NCI-H2029 (cell line): ENCODE measurements around the gene PLAGL1.
"Not testable (repeated sequence)": the region's sequence is repeated elsewhere in the genome, so short reads cannot be mapped to it uniquely, and the experiment has no call there.

Source experiments
- DNase-seq: peaks from one replicate; lab custom pipeline; 2025; lab: John Stamatoyannopoulos, UW

The PLAGL1 gene

DNA sequence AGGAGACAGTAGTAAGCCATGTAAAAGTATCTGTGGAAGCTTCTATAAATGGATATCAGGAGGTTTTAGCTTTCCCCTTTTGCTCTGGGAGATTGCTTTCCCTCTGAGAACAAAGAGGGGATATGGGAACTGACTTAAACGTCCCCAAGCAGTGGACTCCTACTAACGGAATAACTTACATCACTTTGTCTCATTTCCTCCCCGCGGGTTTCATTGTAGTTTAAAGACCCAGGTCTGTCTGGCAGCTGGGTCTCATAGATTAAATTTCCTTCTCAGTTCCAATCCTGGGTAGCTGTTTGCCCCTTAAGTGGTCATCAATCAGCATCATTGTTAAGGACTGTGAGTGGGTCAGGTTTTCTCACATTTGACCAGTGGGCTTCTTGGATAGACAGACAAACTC is 68.7 kb downstream of the PLAGL1 start:
- DNase-seq: no peak

DNA sequence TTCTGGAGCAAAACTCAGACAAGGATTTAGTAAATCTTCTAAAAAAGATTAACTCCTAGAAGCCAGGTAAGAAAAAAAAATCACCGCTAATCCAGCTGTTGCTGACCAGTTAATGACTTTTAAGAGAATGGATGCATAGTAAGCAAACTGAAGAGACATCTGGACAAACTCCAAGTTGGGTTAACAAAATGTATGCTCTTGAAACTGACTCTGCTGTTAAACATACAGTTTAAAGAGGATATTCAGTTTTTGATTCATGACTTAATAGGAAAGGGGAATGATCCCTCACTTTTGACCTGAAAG is 70.4 kb downstream of the PLAGL1 start:
- no peak for DNase-seq

- no peak for DNase-seq
These were observed 71.0 kb downstream of the PLAGL1 start for GRCh38 chr6:143936778-143937667.

DNA sequence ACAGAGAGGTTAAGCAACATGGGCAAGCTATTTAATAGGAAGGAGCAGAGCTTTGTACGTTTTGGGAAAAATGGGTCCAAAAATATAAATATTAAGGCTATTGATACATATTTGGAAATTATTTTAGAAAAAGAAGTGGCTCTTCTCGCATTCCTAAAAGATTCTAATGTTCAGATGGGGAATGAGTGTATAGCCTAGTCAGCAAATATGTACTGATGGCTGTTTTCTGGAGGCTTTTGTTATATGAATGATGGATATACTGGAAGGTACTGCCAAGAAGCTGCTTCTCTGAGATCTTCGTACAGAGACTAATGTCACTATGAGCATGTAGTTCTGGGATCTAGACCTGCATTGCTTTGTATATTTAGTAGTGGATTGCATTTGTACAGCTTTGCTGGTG is 71.7 kb downstream of the PLAGL1 start:
- no peak for DNase-seq

GRCh38 chr6:143934867-143935266 is 73.2 kb downstream of the PLAGL1 start:
- DNase-seq: no peak

DNA sequence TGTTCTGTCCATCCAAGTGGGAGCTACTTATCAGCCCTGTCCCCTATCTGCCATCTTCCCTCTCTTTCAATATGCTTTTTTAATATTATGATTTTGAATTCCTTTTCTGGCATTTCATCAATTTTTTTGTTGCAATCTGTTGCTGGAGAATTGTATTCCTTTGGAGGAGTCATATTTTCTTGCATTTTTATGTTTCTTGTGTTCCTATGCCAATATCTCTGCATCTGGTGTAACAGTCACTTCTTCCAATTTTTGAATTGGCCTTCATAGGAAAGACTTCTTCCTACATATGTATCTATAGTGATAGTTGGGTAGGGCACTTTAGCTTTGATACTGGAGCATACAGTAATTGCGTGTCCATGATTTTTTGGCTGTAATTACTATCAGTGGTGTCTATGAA is 73.7 kb downstream of the PLAGL1 start:
- DNase-seq: no peak

DNA sequence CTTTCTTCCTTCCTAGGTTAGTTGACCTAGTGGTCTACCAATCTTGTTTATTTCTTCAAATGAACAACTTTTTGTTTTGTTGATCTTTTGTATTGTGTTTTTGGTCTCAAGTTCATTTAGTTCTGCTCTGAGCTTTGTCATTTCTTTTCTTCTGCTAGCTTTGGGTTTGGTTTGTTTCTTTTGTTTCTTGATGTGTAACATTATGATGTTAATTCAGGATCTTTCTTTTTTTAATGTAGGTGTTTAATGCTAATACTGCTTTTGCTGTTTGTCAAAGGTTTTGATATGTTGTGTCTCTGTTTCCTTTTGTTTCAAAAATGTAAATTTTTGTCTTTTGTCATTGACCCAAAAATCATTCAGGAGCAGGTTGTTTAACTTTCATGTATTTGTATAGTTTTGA is 78.1 kb downstream of the PLAGL1 start:
- no peak for DNase-seq

DNA sequence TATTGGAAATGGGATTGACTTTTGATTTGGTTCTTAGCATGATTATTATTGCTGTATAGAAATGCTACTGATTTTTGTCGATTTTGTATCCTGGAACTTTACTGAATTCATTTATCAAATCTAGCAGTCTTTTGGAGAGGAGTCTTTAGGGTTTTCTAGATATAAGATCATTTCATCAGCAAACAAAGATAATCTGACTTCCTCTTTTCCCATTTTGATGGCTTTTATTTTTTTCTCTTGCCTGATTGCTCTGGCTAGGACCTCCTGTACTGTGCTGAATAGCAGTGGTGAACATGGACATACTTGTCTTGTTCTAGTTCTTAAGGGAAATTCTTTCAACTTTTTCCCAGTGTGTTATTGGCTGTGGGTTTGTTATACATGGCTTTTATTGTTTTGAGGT is 79.2 kb downstream of the PLAGL1 start:
- DNase-seq: no peak

DNA sequence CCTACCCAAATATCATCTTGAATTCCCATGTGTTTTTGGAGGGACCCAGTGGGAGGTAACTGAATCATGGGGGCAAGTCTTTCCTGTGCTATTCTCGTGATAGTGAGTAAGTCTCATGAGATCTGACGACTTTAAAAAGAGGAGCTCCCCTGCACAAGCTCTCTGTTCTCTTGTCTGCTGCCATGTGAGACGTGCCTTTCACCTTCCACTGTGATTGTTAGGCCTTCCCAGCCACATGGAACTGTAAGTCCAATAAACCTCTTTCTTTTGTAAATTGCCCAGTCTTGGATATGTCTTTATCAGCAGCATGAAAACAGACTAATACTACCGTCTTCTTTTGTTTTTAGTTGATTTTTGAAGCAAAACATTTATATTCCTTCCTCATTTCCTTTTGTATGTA is 91.0 kb downstream of the PLAGL1 start:
- DNase-seq: not testable (repeated sequence)

- no peak for DNase-seq
These were observed 95.4 kb downstream of the PLAGL1 start for GRCh38 chr6:143912671-143913070.

- no peak for DNase-seq
These were observed 97.0 kb downstream of the PLAGL1 start for GRCh38 chr6:143911028-143911427.

GRCh38 chr6:143902827-143903226 is 105.2 kb downstream of the PLAGL1 start:
- no peak for DNase-seq

GRCh38 chr6:143901885-143902750 is 105.9 kb downstream of the PLAGL1 start:
- no peak for DNase-seq

- DNase-seq: no peak
These were observed 107.7 kb downstream of the PLAGL1 start for GRCh38 chr6:143900358-143900757.

DNA sequence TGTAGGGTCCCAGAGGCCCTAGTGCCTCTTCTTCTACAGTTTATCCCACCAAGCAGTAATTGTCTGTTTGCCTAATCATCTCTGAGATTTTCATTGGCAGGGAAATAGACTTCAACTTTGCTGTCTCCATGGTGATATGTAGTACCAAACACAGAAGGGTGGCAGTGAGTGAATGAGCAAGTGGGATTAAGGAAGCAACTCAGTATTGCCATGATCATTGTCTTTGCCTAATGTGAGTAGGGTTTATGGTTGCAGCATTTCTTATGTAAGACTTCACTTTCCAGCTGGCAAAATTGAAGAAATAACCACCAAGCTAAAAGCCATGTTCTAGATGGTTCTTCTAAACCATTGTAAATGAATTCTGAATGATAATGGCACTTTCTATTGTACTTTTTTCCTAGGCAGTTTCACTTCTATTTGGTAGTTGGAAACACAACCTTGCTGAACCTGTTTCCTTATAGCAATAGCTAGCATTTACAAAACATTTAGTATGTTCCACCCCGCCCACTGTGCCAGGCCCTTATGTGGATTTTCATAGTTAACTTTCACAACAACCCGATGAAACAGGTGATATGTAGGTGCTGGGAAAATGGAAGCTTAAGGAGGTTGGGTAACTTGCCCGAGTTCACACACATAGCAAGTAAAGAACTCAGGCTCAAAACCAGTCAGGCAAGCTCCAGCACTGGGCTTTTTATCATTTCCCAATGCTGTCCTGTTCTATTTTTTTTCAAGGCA is 111.8 kb downstream of the PLAGL1 start:
- no peak for DNase-seq

- no peak for DNase-seq
These were observed 113.4 kb downstream of the PLAGL1 start for GRCh38 chr6:143894655-143895054.
